Stimulated activated CD4-positive, alpha-beta T cell treated with anti-CD3 and anti-CD28 coated beads, Interleukin-15, amount 100 ng/mL, for 48 hours (primary cell): ENCODE results near the gene FOXO3B.
A peak's percentile ranks its signal among the peaks of the same experiment; 100 is the strongest.
"Not testable (repeated sequence)": the region's sequence is repeated elsewhere in the genome, so short reads cannot be mapped to it uniquely, and the experiment has no call there.

Source experiments
- DNase-seq, 2 donors: peaks; one replicate each; pipeline ENCODE4 v3.0.0-alpha.2; 2020; ENCODE audit warnings: low read depth in 2 of 2

The FOXO3B gene

GRCh38 chr17:18681767-18682571 lies at the start of gene FOXO3B:
TSS of gene FOXO3B (minus strand) at chr17:18682314. CDS start at chr17:18681651, 663 bp downstream.
- DNase-seq = peak; percentile 67 to 80

GRCh38 chr17:18723509-18723908 lies 41.4 kb upstream of the FOXO3B start:
- not testable (repeated sequence) for DNase-seq

- not testable (repeated sequence) for DNase-seq
Measured at GRCh38 chr17:18722612-18723011, 40.5 kb upstream of the FOXO3B start.

- not testable (repeated sequence) for DNase-seq
Measured at GRCh38 chr17:18721775-18722547, 39.8 kb upstream of the FOXO3B start.

- DNase-seq = not testable (repeated sequence)
Measured at GRCh38 chr17:18719428-18720110, 37.5 kb upstream of the FOXO3B start.

GRCh38 chr17:18718643-18719427 lies 36.7 kb upstream of the FOXO3B start:
- not testable (repeated sequence) for DNase-seq

GRCh38 chr17:18712354-18712999 lies 30.4 kb upstream of the FOXO3B start:
- peak; percentile 20 to 41 for DNase-seq

GRCh38 chr17:18708215-18708614 lies 26.1 kb upstream of the FOXO3B start:
- DNase-seq = not testable (repeated sequence)

- DNase-seq = not testable (repeated sequence)
Measured at GRCh38 chr17:18705955-18706354, 23.8 kb upstream of the FOXO3B start.

- not testable (repeated sequence) for DNase-seq
Measured at GRCh38 chr17:18698473-18699103, 16.5 kb upstream of the FOXO3B start.

- not testable (repeated sequence) for DNase-seq
Measured at GRCh38 chr17:18695143-18695542, 13.0 kb upstream of the FOXO3B start.

- DNase-seq = not testable (repeated sequence)
Measured at GRCh38 chr17:18682668-18683067, 554 bp upstream of the FOXO3B start.

- not testable (repeated sequence) for DNase-seq
Measured at GRCh38 chr17:18677381-18677780, 4.7 kb downstream of the FOXO3B start.

GRCh38 chr17:18676928-18677327 lies 5.2 kb downstream of the FOXO3B start:
- DNase-seq = not testable (repeated sequence)

GRCh38 chr17:18672395-18673227 lies 9.5 kb downstream of the FOXO3B start:
- not testable (repeated sequence) for DNase-seq

GRCh38 chr17:18668625-18669024 lies 13.5 kb downstream of the FOXO3B start:
- DNase-seq = not testable (repeated sequence)

- DNase-seq = not testable (repeated sequence)
Measured at GRCh38 chr17:18667535-18667934, 14.6 kb downstream of the FOXO3B start.

- not testable (repeated sequence) for DNase-seq
Measured at GRCh38 chr17:18666326-18666725, 15.8 kb downstream of the FOXO3B start.

GRCh38 chr17:18661924-18662624 lies 20.0 kb downstream of the FOXO3B start:
- not testable (repeated sequence) for DNase-seq
